Mucosa of descending colon (tissue), 3 donors: ENCODE data around the gene CMTR1. TPM values are rescaled to one million over a fixed set of nuclear protein-coding genes. Genes with fewer than 3 reads are reported as not detected.

Experiments used
- ATAC-seq: fragments of 200-7000 bp; cut with Tn5 transposase; one replicate; pipeline ENCODE4 v1.9.1; 2020; ENCODE audit warnings: mild to moderate bottlenecking, moderate library complexity
- DNase-seq, 3 donors: peaks; one replicate each; pipeline ENCODE4 v3.0.0-alpha.2; 2020
- H3K36me3 ChIP-seq: fragments of 200-600 bp; one replicate; pipeline ENCODE4 v1.8.0; 2021; ENCODE audit warnings: low read depth, mild to moderate bottlenecking
- H3K4me1 ChIP-seq: fragments of 200-600 bp; one replicate; pipeline ENCODE4 v1.8.0; 2021; ENCODE audit warnings: low read depth, mild to moderate bottlenecking
- H3K4me3 ChIP-seq: fragments of 200-600 bp; one replicate; pipeline ENCODE4 v1.8.0; 2021; ENCODE audit warnings: mild to moderate bottlenecking
- H3K9me3 ChIP-seq: fragments of 200-600 bp; one replicate; pipeline ENCODE4 v1.8.0; 2021; ENCODE audit warnings: mild to moderate bottlenecking
- CTCF ChIP-seq: fragments of 200-600 bp; IDR thresholded peaks from one replicate; pipeline ENCODE4 v1.8.0; 2022; ENCODE audit warnings: antibody characterized with exemption, mild to moderate bottlenecking
- intact Hi-C, 2 donors: fragments of 100-400 bp; cut with DNase I in 1 of 2; cut with micrococcal nuclease in 1 of 2; formaldehyde crosslinking; loops; one replicate each; pipeline versions ENCODE4 v1.11.0 to v1.11.1; 2022; cut with DNase I, micrococcal nuclease
- long read RNA-seq, 2 donors: library from polyadenylated mRNA; unstranded; transcript quantifications; one replicate each; pipeline ENCODE4 v2.0.0, GENCODE V29; 2019 to 2021
- total RNA-seq, 3 donors: library from RNA; stranded (reverse); fragmentation: NEBNext Ultra II Directional in 2 of 3; extraction: Animal tissue kit (Norgen Biotek cat#: 25700) in 2 of 3; gene quantifications; one replicate each; pipeline versions ENCODE4 v1.2.1 to v1.2.4, GENCODE V29; 2021 to 2023
- donor health status: DM: no; HTN: no; CAD: no; lungs with moderate emphysema.
- donor health status: DM: no; HTN: no; CAD: no.
- donor health status: DM: no; HTN: yes; CAD: no.

The CMTR1 gene
- 10 to 100 TPM; 26.1 to 49.8 (median 27.5) TPM for total RNA-seq
- long read RNA-seq, donor 1, full-length matches to known transcripts: 7 of 21 reads
- long read RNA-seq, donor 1, partial matches to known transcripts: 10 of 21 reads
- long read RNA-seq, donor 1, other reads (novel, unspliced or antisense): 4 of 21 reads
- long read RNA-seq, donor 2, partial matches to known transcripts: 1 of 2 reads
- long read RNA-seq, donor 2, other reads (novel, unspliced or antisense): 1 of 2 reads

GRCh38 chr6:37432916-37433656 lies at the start of gene CMTR1:
Gene CMTR1 (plus strand): TSS chr6:37433221. CDS start chr6:37435630, 2,409 bp downstream.
- H3K4me3 ChIP-seq: peak within 1 kb of the TSS; percentile 90
- ATAC-seq: peak; percentile 99
- H3K4me1 ChIP-seq: peaks cover 17% of the 10 kb centered on the region
- intact Hi-C loops: no loop called here
- peak; percentile 95 to 98 (median 97) for DNase-seq
- no peaks in the 10 kb centered on the region for H3K36me3 ChIP-seq
- no peak for TF ChIP-seq CTCF
- H3K9me3 ChIP-seq: no peaks in the 10 kb centered on the region

- no peak for TF ChIP-seq CTCF
- DNase-seq: no peak
- intact Hi-C loops: no loop called here
- H3K9me3 ChIP-seq: no peaks in the 10 kb centered on the region
- no peaks in the 10 kb centered on the region for H3K36me3 ChIP-seq
- peaks cover 4% of the 10 kb centered on the region for H3K4me1 ChIP-seq
- H3K4me3 ChIP-seq: no peak overlapping the region
- ATAC-seq: no peak
Observed at GRCh38 chr6:37388578-37388977, 44.4 kb upstream of the CMTR1 start.

- intact Hi-C loops: no loop called here
- Histone ChIP-seq H3K4me3 (no peak overlapping the region), H3K36me3 (no peaks in the 10 kb centered on the region), H3K4me1 (peaks cover 4% of the 10 kb centered on the region), H3K9me3 (no peaks in the 10 kb centered on the region)
- DNase-seq (no peak), ATAC-seq (peak; percentile 59)
- no peak for TF ChIP-seq CTCF
Observed at GRCh38 chr6:37389857-37390256, 43.2 kb upstream of the CMTR1 start.

GRCh38 chr6:37391120-37391519 lies 41.9 kb upstream of the CMTR1 start:
- ATAC-seq (peak; percentile 85), DNase-seq (peak in 1 of 3 donors; percentile 15)
- H3K4me1 ChIP-seq: peaks cover 4% of the 10 kb centered on the region
- TF ChIP-seq CTCF: no peak
- intact Hi-C loops: no loop called here
- H3K4me3 ChIP-seq: no peak overlapping the region
- no peaks in the 10 kb centered on the region for H3K36me3 ChIP-seq
- no peaks in the 10 kb centered on the region for H3K9me3 ChIP-seq

GRCh38 chr6:37392821-37393220 lies 40.2 kb upstream of the CMTR1 start:
- ATAC-seq (no peak), DNase-seq (no peak)
- intact Hi-C loops: no loop called here
- H3K36me3 ChIP-seq: no peaks in the 10 kb centered on the region
- H3K9me3 ChIP-seq: no peaks in the 10 kb centered on the region
- no peak overlapping the region for H3K4me3 ChIP-seq
- no peak for TF ChIP-seq CTCF
- peaks cover 4% of the 10 kb centered on the region for H3K4me1 ChIP-seq
